ENCODE data around the gene SGMS1.

GRCh38 chr10:50322077-50322476, 301.7 kb downstream of the SGMS1 start:
- TF ChIP-seq TAF1 (IDR thresholded peaks at IDR 0.05; ENCODE audit: borderline replicate concordance, low read depth, low read length), result no peak
- no peak for TF ChIP-seq POLR2A (IDR thresholded peaks at IDR 0.05; ENCODE audit: low read depth, low read length)
- TF ChIP-seq POLR2AphosphoS5 (IDR thresholded peaks at IDR 0.05; ENCODE audit: low read depth, low read length), result no peak
